Breast epithelium (tissue), 3 donors: ENCODE measurements around the gene E4F1.

ENCODE experiments used
- POLR2A ChIP-seq: fragments of 450-650 bp; IDR thresholded peaks from one replicate; pipeline ENCODE4 v1.6.1; 2016; ENCODE audit warnings: antibody characterized with exemption, mild to moderate bottlenecking, moderate library complexity
- POLR2AphosphoS5 ChIP-seq, 3 donors: sonication (generic); formaldehyde crosslinking; IDR thresholded peaks; one replicate each; pipeline ENCODE4 v1.6.1; 2017; ENCODE audit warnings: antibody characterized with exemption in 3 of 3
- TF ChIP-seq, protein P1 (sequence below), 3 donors: fragments of 450-650 bp; IDR thresholded peaks; one replicate each; pipeline ENCODE4 v1.5.1; 2016 to 2017; ENCODE audit warnings: antibody characterized with exemption in 3 of 3, mild to moderate bottlenecking in 3 of 3, moderate library complexity in 3 of 3

- TF ChIP-seq POLR2AphosphoS5 (IDR thresholded peaks at IDR 0.05) (no peak), POLR2A (no peak)
- TF ChIP-seq, protein P1, sequence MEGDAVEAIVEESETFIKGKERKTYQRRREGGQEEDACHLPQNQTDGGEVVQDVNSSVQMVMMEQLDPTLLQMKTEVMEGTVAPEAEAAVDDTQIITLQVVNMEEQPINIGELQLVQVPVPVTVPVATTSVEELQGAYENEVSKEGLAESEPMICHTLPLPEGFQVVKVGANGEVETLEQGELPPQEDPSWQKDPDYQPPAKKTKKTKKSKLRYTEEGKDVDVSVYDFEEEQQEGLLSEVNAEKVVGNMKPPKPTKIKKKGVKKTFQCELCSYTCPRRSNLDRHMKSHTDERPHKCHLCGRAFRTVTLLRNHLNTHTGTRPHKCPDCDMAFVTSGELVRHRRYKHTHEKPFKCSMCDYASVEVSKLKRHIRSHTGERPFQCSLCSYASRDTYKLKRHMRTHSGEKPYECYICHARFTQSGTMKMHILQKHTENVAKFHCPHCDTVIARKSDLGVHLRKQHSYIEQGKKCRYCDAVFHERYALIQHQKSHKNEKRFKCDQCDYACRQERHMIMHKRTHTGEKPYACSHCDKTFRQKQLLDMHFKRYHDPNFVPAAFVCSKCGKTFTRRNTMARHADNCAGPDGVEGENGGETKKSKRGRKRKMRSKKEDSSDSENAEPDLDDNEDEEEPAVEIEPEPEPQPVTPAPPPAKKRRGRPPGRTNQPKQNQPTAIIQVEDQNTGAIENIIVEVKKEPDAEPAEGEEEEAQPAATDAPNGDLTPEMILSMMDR (IDR thresholded peaks at IDR 0.05), result no peak
Observed at GRCh38 chr16:2210009-2210332, 13.4 kb upstream of the E4F1 start.
